NK-92 (cell line): Measurements from ENCODE around the gene TMPRSS9.

Experiments used
- DNase-seq: peaks from one replicate; lab custom pipeline; 2025; ENCODE audit not compliant: unreplicated experiment; lab: John Stamatoyannopoulos, UW

Gene TMPRSS9

GRCh38 chr19:2358548-2359173 is 1.4 kb upstream of the TMPRSS9 start:
- DNase-seq: no peak

GRCh38 chr19:2360833-2361232 is 768 bp downstream of the TMPRSS9 start:
- DNase-seq: no peak

- DNase-seq: no peak
Observed at GRCh38 chr19:2361246-2362045, 1.4 kb downstream of the TMPRSS9 start.

- DNase-seq: no peak
Observed at GRCh38 chr19:2362046-2362969, 2.2 kb downstream of the TMPRSS9 start.

GRCh38 chr19:2362970-2363300 is 2.9 kb downstream of the TMPRSS9 start:
- DNase-seq: no peak

- no peak for DNase-seq
Observed at GRCh38 chr19:2363419-2363818, 3.4 kb downstream of the TMPRSS9 start.

- DNase-seq: no peak
Observed at GRCh38 chr19:2365201-2365970, 5.3 kb downstream of the TMPRSS9 start.

GRCh38 chr19:2371656-2372055 is 11.6 kb downstream of the TMPRSS9 start:
- no peak for DNase-seq

- DNase-seq: no peak
Observed at GRCh38 chr19:2372076-2372612, 12.1 kb downstream of the TMPRSS9 start.

- DNase-seq: no peak
Observed at GRCh38 chr19:2374808-2375207, 14.7 kb downstream of the TMPRSS9 start.

GRCh38 chr19:2375353-2376121 is 15.5 kb downstream of the TMPRSS9 start:
- DNase-seq: no peak

- DNase-seq: no peak
Observed at GRCh38 chr19:2376784-2377519, 16.9 kb downstream of the TMPRSS9 start.

GRCh38 chr19:2380567-2380966 is 20.5 kb downstream of the TMPRSS9 start:
- DNase-seq: no peak

- no peak for DNase-seq
Observed at GRCh38 chr19:2381148-2381820, 21.2 kb downstream of the TMPRSS9 start.

- DNase-seq: no peak
Observed at GRCh38 chr19:2382530-2383222, 22.6 kb downstream of the TMPRSS9 start.

GRCh38 chr19:2385053-2385721 is 25.1 kb downstream of the TMPRSS9 start:
- DNase-seq: no peak
